ENCODE measurements around the gene CYP51A1.
"Not testable (repeated sequence)": the region's sequence is repeated elsewhere in the genome, so short reads cannot be mapped to it uniquely, and the experiment has no call there.

- not testable (repeated sequence) for TF ChIP-seq CTCF (conservative IDR thresholded peaks at IDR 0.05; ENCODE audit: low read length); EZH2phosphoT487 (IDR thresholded peaks at IDR 0.05; ENCODE audit: borderline replicate concordance)
Measured at GRCh38 chr7:92142791-92143190, 8.5 kb upstream of the CYP51A1 start.
